Ishikawa (cell line): ENCODE measurements around the gene YTHDC1.

Source experiments
- CEBPB ChIP-seq: IDR thresholded peaks from 2 replicates; pipeline ENCODE4 v1.6.1; 2012
- CREB1 ChIP-seq: IDR thresholded peaks from 2 replicates; pipeline ENCODE4 v1.6.1; 2012; ENCODE audit warnings: low read depth
- NFIC ChIP-seq: IDR thresholded peaks from 2 replicates; pipeline ENCODE4 v1.6.1; 2012
- RAD21 ChIP-seq: IDR thresholded peaks from 2 replicates; pipeline ENCODE4 v1.6.1; 2012; ENCODE audit warnings: low read depth
- TEAD4 ChIP-seq: IDR thresholded peaks from 2 replicates; pipeline ENCODE4 v1.6.1; 2012
- YY1 ChIP-seq: IDR thresholded peaks from 2 replicates; pipeline ENCODE4 v1.6.1; 2012; ENCODE audit warnings: low read depth
- TF ChIP-seq, protein P1 (sequence below): IDR thresholded peaks from 2 replicates; pipeline ENCODE4 v1.6.1; 2012; ENCODE audit warnings: low read depth, mild to moderate bottlenecking

DNA sequence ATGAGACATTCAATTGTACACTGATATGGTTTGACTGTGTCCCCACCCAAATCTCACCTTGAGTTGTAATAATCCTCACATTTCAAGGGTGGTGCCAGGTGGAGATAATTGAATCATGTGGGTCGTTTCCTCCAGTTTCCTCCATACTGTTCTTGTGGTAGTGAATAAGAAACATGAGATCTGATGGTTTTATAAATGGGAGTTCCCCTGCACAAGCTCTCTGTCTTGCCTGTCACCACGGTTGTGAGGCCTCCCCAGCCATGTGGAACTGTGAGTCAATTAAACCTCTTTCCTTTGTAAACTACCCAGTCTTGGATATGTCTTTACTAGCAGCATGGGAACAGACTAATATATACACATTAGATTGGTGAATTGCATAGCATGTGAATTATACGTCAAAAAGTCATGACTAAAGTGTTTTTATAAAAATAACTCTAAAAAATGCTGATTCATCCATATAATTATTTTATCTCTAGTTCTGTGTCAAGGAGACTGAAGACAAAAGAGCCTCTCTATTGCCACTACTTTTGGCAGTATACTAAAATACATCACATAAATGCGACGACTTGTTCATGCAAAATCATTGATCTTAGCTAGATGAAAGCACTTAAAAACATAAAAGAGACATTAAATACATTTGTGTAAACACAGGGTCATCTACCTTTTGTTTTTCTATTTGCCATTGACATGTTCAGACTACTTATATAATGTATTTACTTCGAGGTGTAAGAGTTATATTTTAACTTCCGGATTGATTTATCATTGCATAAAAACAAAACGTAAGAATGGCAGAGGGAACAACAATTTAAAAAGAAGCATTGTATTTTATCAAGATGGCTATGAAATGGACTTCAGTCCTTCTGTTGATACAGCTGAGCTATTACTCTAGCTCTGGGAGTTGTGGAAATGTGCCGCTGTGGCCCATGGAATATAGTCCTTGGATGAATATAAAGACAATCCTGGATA, 50.1 kb downstream of the YTHDC1 start:
- TF ChIP-seq CEBPB = no peak
- no peak for TF ChIP-seq RAD21
- no peak for TF ChIP-seq CREB1
- no peak for TF ChIP-seq YY1
- no peak for TF ChIP-seq TEAD4
- TF ChIP-seq, protein P1, sequence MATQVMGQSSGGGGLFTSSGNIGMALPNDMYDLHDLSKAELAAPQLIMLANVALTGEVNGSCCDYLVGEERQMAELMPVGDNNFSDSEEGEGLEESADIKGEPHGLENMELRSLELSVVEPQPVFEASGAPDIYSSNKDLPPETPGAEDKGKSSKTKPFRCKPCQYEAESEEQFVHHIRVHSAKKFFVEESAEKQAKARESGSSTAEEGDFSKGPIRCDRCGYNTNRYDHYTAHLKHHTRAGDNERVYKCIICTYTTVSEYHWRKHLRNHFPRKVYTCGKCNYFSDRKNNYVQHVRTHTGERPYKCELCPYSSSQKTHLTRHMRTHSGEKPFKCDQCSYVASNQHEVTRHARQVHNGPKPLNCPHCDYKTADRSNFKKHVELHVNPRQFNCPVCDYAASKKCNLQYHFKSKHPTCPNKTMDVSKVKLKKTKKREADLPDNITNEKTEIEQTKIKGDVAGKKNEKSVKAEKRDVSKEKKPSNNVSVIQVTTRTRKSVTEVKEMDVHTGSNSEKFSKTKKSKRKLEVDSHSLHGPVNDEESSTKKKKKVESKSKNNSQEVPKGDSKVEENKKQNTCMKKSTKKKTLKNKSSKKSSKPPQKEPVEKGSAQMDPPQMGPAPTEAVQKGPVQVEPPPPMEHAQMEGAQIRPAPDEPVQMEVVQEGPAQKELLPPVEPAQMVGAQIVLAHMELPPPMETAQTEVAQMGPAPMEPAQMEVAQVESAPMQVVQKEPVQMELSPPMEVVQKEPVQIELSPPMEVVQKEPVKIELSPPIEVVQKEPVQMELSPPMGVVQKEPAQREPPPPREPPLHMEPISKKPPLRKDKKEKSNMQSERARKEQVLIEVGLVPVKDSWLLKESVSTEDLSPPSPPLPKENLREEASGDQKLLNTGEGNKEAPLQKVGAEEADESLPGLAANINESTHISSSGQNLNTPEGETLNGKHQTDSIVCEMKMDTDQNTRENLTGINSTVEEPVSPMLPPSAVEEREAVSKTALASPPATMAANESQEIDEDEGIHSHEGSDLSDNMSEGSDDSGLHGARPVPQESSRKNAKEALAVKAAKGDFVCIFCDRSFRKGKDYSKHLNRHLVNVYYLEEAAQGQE = no peak
- TF ChIP-seq NFIC = no peak
